ENCODE measurements around the gene LMBRD2. TPM values are rescaled to one million over a fixed set of nuclear protein-coding genes. Genes with fewer than 3 reads are reported as not detected.

Gene LMBRD2
- polyA plus RNA-seq, 3 donors from 2014 or later, result 1.8 to 7.3 (median 3.0) TPM

DNA sequence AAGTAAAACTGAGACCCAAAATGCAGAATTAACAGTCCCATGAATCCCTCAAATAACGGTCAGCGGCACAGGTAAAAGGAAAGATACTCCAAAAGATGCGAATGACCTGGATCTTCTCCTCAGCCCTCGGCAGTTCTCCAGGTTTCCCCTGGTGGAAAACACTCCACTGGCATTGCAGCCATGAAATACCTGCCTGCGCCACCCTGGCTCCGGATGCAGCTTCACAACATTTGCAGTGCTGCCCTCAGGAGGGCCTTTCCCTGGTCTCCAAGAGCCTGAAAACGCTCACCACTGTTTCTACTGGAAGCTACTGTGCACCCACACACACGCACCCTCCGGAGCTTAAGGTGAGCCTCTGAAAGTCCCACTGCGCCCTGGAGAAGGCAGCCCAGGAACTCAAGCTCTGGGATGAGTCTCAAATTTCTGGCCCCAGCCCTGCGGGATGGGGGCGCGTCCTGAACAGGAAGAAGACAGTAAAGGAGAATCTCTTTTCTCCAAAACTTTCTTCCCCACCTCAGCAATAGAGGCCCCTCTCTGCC is 85.6 kb downstream of the LMBRD2 start:
- Mint-ChIP-seq H3K27me3 (ENCODE audit: low read depth in 3 of 3) (peaks cover 2 to 7% (median 2%) of the 10 kb centered on the region in 3 donors), H3K27ac (no peak overlapping the region), H3K4me1 (peaks cover 6 to 12% of the 10 kb centered on the region in 2 donors), H3K4me3 (no peak overlapping the region), H3K36me3 (no peaks in the 10 kb centered on the region), H3K9me3 (no peaks in the 10 kb centered on the region)
- no peak for DNase-seq

DNA sequence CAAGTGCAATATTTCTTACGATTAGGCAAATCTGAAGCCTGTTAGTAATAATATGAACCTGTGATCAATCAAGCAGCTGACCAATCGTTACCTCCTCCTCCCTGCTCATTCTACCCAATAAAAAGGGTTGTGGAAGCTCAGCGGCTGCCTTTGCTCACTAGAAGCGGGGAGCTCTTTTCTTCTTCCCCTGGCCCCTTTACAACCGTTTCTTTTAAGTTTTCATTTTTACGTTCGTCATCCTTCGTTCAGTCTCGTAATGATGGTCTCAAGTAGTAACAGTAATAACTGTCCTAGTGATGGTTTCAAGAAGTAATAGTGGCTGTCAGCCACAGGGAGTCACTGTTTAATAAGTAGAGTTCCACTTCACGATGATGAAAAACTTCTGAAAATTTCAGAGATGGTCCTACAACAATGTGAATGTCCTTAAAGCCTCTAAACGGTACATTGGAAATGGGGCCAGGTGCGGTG is 91.2 kb downstream of the LMBRD2 start:
- no peak overlapping the region for H3K27ac Mint-ChIP-seq
- no peak overlapping the region for H3K4me3 Mint-ChIP-seq
- no peaks in the 10 kb centered on the region for H3K36me3 Mint-ChIP-seq
- peaks cover 0 to 5% (median 1%) of the 10 kb centered on the region in 3 donors for H3K27me3 Mint-ChIP-seq (ENCODE audit: low read depth in 3 of 3)
- peaks cover 0 to 5% of the 10 kb centered on the region in 2 donors for H3K4me1 Mint-ChIP-seq
- DNase-seq, result no peak
- H3K9me3 Mint-ChIP-seq, result no peaks in the 10 kb centered on the region

DNA sequence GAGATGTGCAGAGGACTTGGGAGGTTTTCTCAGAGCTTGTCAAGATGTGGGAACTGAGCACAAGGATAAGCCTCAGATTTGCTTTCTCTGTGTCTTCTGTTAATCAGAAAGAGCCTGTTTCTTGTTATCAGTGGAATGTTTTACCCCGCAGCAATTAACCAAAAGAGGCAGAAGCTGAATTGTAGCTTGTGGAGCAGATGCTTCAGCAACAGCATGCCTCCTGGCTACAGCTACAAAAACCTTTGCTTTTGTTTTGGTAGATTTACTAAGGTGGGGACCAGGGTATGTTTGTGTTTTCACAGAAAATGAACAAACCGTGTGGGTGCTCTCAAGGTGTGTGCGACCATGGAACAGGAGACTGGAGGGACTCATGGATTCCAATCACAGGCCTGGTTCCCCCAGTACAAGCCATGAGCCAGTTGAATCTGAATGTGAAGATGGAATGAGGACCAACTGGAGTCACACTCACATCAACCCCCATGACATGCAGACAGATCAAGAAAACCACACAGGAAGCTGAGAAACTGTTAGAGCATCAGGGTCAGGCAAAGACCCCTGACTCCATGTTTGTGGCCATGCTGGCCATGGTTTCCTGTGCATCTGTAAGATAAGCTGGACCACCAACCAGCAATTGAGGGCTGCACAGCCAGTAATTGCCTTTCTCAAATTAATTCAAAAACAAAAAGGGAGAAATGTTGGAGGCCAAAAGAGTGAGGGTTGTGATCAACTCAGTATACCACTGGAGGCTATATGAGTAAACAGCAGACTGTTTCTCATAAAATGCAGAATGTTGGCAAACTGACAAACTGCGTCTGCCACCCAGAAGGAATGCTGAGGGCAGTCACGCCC is 91.9 kb downstream of the LMBRD2 start:
- Mint-ChIP-seq H3K4me3 (no peak overlapping the region), H3K4me1 (peaks cover 0 to 5% of the 10 kb centered on the region in 2 donors), H3K9me3 (no peaks in the 10 kb centered on the region), H3K27me3 (ENCODE audit: low read depth in 3 of 3) (peaks cover 0 to 6% (median 0%) of the 10 kb centered on the region in 3 donors), H3K36me3 (no peaks in the 10 kb centered on the region), H3K27ac (no peak overlapping the region)
- DNase-seq, result no peak

DNA sequence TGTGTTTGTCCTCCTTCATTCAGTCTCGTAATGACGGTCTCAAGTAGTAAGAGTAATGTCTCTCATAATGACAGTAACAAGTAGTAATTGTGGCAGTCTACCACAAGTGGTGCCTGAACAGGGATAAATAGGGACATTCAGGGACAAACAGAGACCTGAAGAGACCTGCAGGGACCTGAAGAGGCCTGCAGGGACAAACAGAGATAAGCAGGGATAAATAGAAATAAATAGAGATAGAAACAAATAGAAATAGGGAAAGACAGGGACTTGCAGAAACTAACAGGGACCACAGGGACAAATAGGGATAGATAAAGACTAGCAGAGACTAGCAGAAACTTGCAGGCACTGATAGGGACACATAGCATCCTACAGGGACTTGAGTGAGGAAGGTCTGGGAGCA is 92.9 kb downstream of the LMBRD2 start:
- H3K4me1 Mint-ChIP-seq, result peaks cover 0 to 5% of the 10 kb centered on the region in 2 donors
- no peak overlapping the region for H3K27ac Mint-ChIP-seq
- H3K27me3 Mint-ChIP-seq (ENCODE audit: low read depth in 3 of 3), result peaks cover 0 to 6% (median 0%) of the 10 kb centered on the region in 3 donors
- DNase-seq, result no peak
- no peak overlapping the region for H3K4me3 Mint-ChIP-seq
- H3K36me3 Mint-ChIP-seq, result no peaks in the 10 kb centered on the region
- no peaks in the 10 kb centered on the region for H3K9me3 Mint-ChIP-seq

DNA sequence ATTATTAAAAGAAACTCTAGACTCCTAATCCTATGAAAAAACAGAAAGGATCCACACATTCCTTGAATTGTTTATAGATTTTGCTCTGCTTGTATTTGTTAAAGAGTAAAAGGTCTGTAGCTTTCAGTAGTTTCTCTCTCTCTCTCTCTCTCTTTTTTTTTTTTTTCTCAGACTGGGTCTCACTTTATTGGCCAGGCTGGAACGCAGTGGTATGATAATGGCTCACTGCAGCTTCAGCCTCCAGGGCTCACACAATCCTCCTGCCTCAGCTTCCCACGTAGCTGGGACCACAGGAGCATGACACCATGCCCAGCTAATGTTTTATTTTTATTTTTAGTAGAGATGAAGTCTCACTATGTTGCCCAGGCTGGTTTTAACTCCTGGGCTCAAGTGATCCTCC is 94.3 kb downstream of the LMBRD2 start:
- Mint-ChIP-seq H3K36me3 (no peaks in the 10 kb centered on the region), H3K4me3 (no peak overlapping the region), H3K9me3 (peaks cover 0 to 2% (median 0%) of the 10 kb centered on the region in 6 donors), H3K27ac (no peak overlapping the region), H3K27me3 (ENCODE audit: low read depth in 3 of 3) (peaks cover 0 to 6% (median 0%) of the 10 kb centered on the region in 3 donors), H3K4me1 (peaks cover 0 to 5% of the 10 kb centered on the region in 2 donors)
- no peak for DNase-seq

DNA sequence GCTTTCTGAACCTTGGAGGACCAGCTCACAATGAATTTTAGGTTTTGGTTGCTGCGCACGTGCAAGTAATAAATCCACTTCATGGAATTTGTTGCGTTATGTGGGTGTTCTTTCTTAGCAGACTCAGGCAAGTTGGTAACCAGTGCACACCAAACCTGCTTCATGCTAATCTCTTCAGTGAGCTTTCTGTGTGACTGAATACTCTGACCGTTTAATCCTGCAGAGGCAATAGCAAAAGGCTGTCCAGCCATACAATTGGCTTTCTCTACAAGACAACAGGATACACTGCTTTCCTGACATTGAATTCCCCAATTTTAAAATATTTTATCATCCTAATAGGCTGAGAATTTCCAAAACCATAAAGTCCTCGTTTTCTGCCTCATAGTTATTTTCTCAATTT is 95.3 kb downstream of the LMBRD2 start:
- H3K4me1 Mint-ChIP-seq, result peaks cover 0 to 5% of the 10 kb centered on the region in 2 donors
- no peak overlapping the region for H3K4me3 Mint-ChIP-seq
- H3K27ac Mint-ChIP-seq, result no peak overlapping the region
- H3K9me3 Mint-ChIP-seq, result peaks cover 0 to 3% (median 0%) of the 10 kb centered on the region in 6 donors
- H3K27me3 Mint-ChIP-seq (ENCODE audit: low read depth in 3 of 3), result peaks cover 0 to 7% (median 0%) of the 10 kb centered on the region in 3 donors
- no peak for DNase-seq
- H3K36me3 Mint-ChIP-seq, result no peaks in the 10 kb centered on the region

DNA sequence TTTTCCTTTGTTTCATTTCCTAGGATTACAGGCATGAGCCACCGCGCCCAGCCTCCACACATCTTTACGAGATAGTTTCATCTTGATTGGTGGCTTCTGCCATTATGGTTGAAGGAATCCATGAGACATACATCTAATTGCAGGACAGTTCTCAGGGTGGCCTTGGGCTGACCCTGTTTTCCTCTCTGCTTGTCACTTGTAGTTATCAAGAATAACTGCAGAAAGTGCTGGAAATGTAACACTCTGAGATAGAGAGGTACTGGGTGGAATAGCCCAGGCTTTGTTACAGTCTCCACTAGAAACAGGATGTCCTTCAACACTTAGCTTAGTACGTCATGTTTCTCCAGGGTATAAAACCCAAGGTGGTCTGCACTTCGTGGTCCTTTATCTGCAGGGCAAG is 95.7 kb downstream of the LMBRD2 start:
- no peak overlapping the region for H3K27ac Mint-ChIP-seq
- no peak overlapping the region for H3K4me3 Mint-ChIP-seq
- H3K27me3 Mint-ChIP-seq (ENCODE audit: low read depth in 3 of 3), result peaks cover 0 to 7% (median 0%) of the 10 kb centered on the region in 3 donors

DNA sequence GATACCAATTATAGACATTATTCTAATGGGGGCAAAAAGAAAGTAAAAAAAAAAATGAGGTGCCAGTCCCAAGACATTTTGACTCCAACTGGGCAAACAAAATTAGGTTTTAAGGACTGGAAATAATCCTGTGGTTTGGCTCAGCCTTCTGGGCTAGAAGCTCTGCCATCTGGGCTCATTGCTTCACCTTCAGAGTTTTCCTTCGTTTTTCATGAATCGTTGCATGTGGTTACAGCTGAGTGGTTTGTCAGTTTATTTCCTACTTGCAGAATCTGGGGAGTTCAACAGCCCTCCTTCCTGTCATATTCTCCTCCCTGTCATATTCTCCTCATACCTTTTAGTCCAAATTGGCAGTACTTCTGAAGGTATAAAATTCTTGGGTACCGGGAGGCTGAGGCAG is 97.0 kb downstream of the LMBRD2 start:
- peaks cover 0 to 7% (median 0%) of the 10 kb centered on the region in 3 donors for H3K27me3 Mint-ChIP-seq (ENCODE audit: low read depth in 3 of 3)
- H3K36me3 Mint-ChIP-seq, result no peaks in the 10 kb centered on the region

More for the DNA sequence above, 95.7 kb downstream of the LMBRD2 start:
- no peaks in the 10 kb centered on the region for H3K36me3 Mint-ChIP-seq
- peaks cover 0 to 3% (median 0%) of the 10 kb centered on the region in 6 donors for H3K9me3 Mint-ChIP-seq
- no peak for DNase-seq
- peaks cover 0 to 5% of the 10 kb centered on the region in 2 donors for H3K4me1 Mint-ChIP-seq

DNA sequence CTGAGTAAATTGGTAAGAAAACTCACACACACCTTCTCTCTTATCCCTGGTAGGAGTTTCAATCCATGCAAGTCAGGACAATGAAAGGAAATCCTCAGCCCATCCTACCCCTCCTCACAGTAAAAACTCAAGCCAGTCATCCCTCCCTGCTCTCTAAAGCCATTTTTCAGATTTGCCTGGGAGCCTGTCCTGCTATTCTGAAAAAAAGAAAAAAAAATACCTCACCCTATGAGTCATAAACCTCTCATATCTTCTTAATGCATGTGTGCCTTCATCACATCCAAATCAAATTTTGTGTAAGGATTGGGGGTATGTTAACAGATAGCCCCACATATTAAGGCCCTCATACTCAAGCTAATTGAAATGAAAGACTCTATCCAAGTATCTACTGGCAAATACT is 99.1 kb downstream of the LMBRD2 start:
- Mint-ChIP-seq H3K4me1 (no peaks in the 10 kb centered on the region), H3K27me3 (ENCODE audit: low read depth in 3 of 3) (peaks cover 0 to 6% (median 0%) of the 10 kb centered on the region in 3 donors), H3K36me3 (no peaks in the 10 kb centered on the region), H3K27ac (no peak overlapping the region), H3K9me3 (peaks cover 0 to 3% (median 0%) of the 10 kb centered on the region in 6 donors), H3K4me3 (no peak overlapping the region)
- DNase-seq, result no peak

More for the DNA sequence above, 97.0 kb downstream of the LMBRD2 start:
- Mint-ChIP-seq H3K4me1 (peaks cover 0 to 1% of the 10 kb centered on the region in 2 donors), H3K27ac (no peak overlapping the region), H3K4me3 (no peak overlapping the region), H3K9me3 (peaks cover 0 to 3% (median 0%) of the 10 kb centered on the region in 6 donors)
- no peak for DNase-seq

DNA sequence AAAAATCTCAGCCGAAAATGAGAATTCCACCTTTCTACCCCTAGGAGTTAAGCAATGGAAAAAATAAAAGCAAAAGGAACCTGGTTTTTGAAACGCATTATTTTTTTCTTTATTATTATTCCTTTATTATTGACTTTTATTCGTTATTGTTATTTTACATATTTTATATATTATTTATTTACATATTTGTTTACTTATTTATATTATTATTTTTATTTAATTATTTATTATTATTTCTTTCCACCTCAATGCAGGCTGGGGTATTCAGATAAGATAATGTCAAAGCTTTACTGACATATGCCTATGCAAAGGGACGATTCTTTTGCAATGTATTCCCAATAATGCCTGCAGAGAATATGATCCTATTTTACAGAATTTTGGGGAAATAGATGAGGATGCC is 101.7 kb downstream of the LMBRD2 start:
- Mint-ChIP-seq H3K36me3 (no peaks in the 10 kb centered on the region), H3K9me3 (peaks cover 0 to 3% (median 0%) of the 10 kb centered on the region in 6 donors), H3K4me3 (no peak overlapping the region), H3K27ac (no peak overlapping the region), H3K27me3 (ENCODE audit: low read depth in 3 of 3) (peaks cover 0 to 2% (median 0%) of the 10 kb centered on the region in 3 donors), H3K4me1 (no peaks in the 10 kb centered on the region)
- DNase-seq, result no peak

Other genes starting within 250 kb of the LMBRD2 start
- not detected for gene CAPSL, start 213.3 kb downstream of the LMBRD2 start, polyA plus RNA-seq
- gene UGT3A1, start 160.5 kb downstream of the LMBRD2 start, polyA plus RNA-seq, result not detected
- 1 to 10 TPM in 1 of 3 donors, under 1 TPM in 1, not detected in 1; 0.10 to 1.0 TPM for gene UGT3A2, start 85.0 kb downstream of the LMBRD2 start, polyA plus RNA-seq
- 10 to 100 TPM; 13.8 to 22.3 (median 16.1) TPM for gene SKP2, start 224 bp upstream of the LMBRD2 start, polyA plus RNA-seq
- gene NADK2, start 90.0 kb upstream of the LMBRD2 start, polyA plus RNA-seq, result 1 to 10 TPM; 7.2 to 9.8 (median 8.0) TPM
- gene RANBP3L, start 150.0 kb upstream of the LMBRD2 start, polyA plus RNA-seq, result not detected

All from immature natural killer cell (primary cell).